ENCODE measurements around the gene UNC5B.

GRCh38 chr10:71244431-71245419 lies 32.4 kb downstream of the UNC5B start:
- no peak for TF ChIP-seq CTCF (IDR thresholded peaks at IDR 0.05; ENCODE audit: low read length)
- no peak for TF ChIP-seq EZH2 (optimal IDR thresholded peaks at IDR 0.05; ENCODE audit: low read depth, low read length)
